ENCODE measurements around the gene MAPK14.

GRCh38 chr6:36136034-36136433 lies 108.4 kb downstream of the MAPK14 start:
- TF ChIP-seq, protein P1, sequence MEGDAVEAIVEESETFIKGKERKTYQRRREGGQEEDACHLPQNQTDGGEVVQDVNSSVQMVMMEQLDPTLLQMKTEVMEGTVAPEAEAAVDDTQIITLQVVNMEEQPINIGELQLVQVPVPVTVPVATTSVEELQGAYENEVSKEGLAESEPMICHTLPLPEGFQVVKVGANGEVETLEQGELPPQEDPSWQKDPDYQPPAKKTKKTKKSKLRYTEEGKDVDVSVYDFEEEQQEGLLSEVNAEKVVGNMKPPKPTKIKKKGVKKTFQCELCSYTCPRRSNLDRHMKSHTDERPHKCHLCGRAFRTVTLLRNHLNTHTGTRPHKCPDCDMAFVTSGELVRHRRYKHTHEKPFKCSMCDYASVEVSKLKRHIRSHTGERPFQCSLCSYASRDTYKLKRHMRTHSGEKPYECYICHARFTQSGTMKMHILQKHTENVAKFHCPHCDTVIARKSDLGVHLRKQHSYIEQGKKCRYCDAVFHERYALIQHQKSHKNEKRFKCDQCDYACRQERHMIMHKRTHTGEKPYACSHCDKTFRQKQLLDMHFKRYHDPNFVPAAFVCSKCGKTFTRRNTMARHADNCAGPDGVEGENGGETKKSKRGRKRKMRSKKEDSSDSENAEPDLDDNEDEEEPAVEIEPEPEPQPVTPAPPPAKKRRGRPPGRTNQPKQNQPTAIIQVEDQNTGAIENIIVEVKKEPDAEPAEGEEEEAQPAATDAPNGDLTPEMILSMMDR (IDR thresholded peaks at IDR 0.05): no peak
- TF ChIP-seq EP300 (IDR thresholded peaks at IDR 0.05): no peak
- TF ChIP-seq, protein P2, sequence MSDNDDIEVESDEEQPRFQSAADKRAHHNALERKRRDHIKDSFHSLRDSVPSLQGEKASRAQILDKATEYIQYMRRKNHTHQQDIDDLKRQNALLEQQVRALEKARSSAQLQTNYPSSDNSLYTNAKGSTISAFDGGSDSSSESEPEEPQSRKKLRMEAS (IDR thresholded peaks at IDR 0.05): no peak
